NCI-H2196 treated with DMSO at 0.1 percent for 48 hours (cell line): Measurements from ENCODE around the gene G6PC2.

Experiments
- DNase-seq: peaks from one replicate; lab custom pipeline; 2025; ENCODE audit not compliant: unreplicated experiment; lab: John Stamatoyannopoulos, UW

G6PC2 gene

GRCh38 chr2:168945508-168945907 is 44.4 kb downstream of the G6PC2 start:
- no peak for DNase-seq

- no peak for DNase-seq
Measured at GRCh38 chr2:168948621-168949212, 47.6 kb downstream of the G6PC2 start.

GRCh38 chr2:168949324-168949723 is 48.2 kb downstream of the G6PC2 start:
- no peak for DNase-seq

GRCh38 chr2:168951871-168952270 is 50.8 kb downstream of the G6PC2 start:
- no peak for DNase-seq

- DNase-seq = no peak
Measured at GRCh38 chr2:168952424-168952823, 51.3 kb downstream of the G6PC2 start.

GRCh38 chr2:168954256-168954655 is 53.2 kb downstream of the G6PC2 start:
- no peak for DNase-seq

GRCh38 chr2:168955321-168955720 is 54.2 kb downstream of the G6PC2 start:
- DNase-seq = no peak

GRCh38 chr2:168956392-168956791 is 55.3 kb downstream of the G6PC2 start:
- DNase-seq = no peak
